HG02970 (cell line): Measurements from ENCODE around the gene ALPL.

Experiments used
- ATAC-seq: cut with Tn5 transposase; IDR thresholded peaks from one replicate; pipeline ENCODE4 v1.9.1; 2021; ENCODE audit warnings: mild to moderate bottlenecking, moderate library complexity, moderate number of reproducible peaks; ENCODE audit not compliant: unreplicated experiment, low FRiP score

The ALPL gene

GRCh38 chr1:21526441-21526840, 17.2 kb downstream of the ALPL start:
- ATAC-seq, result no peak

GRCh38 chr1:21530368-21531016, 21.3 kb downstream of the ALPL start:
- ATAC-seq, result no peak

GRCh38 chr1:21531241-21531640, 22.0 kb downstream of the ALPL start:
- no peak for ATAC-seq

GRCh38 chr1:21532496-21532895, 23.3 kb downstream of the ALPL start:
- ATAC-seq, result no peak

- no peak for ATAC-seq
Measured at GRCh38 chr1:21532992-21533534, 23.8 kb downstream of the ALPL start.

- no peak for ATAC-seq
Measured at GRCh38 chr1:21534146-21534545, 24.9 kb downstream of the ALPL start.

- ATAC-seq, result no peak
Measured at GRCh38 chr1:21534674-21535378, 25.6 kb downstream of the ALPL start.

GRCh38 chr1:21536218-21536617, 27.0 kb downstream of the ALPL start:
- ATAC-seq, result no peak

GRCh38 chr1:21537511-21537931, 28.3 kb downstream of the ALPL start:
- no peak for ATAC-seq

- no peak for ATAC-seq
Measured at GRCh38 chr1:21537932-21538630, 28.9 kb downstream of the ALPL start.

- no peak for ATAC-seq
Measured at GRCh38 chr1:21539933-21540332, 30.7 kb downstream of the ALPL start.

- ATAC-seq, result no peak
Measured at GRCh38 chr1:21541329-21541728, 32.1 kb downstream of the ALPL start.

GRCh38 chr1:21541835-21542234, 32.6 kb downstream of the ALPL start:
- no peak for ATAC-seq

- ATAC-seq, result no peak
Measured at GRCh38 chr1:21543598-21543997, 34.4 kb downstream of the ALPL start.

- no peak for ATAC-seq
Measured at GRCh38 chr1:21544095-21544494, 34.9 kb downstream of the ALPL start.

GRCh38 chr1:21546122-21546825, 37.1 kb downstream of the ALPL start:
- no peak for ATAC-seq

GRCh38 chr1:21547876-21548275, 38.7 kb downstream of the ALPL start:
- ATAC-seq, result no peak

GRCh38 chr1:21550097-21550496, 40.9 kb downstream of the ALPL start:
- no peak for ATAC-seq

GRCh38 chr1:21550866-21551475, 41.7 kb downstream of the ALPL start:
- no peak for ATAC-seq

- no peak for ATAC-seq
Measured at GRCh38 chr1:21552715-21553114, 43.5 kb downstream of the ALPL start.
